M059J (cell line): ENCODE measurements around the gene NFATC3. TPM values are rescaled to one million over a fixed set of nuclear protein-coding genes. Genes with fewer than 3 reads are reported as not detected.

Experiments
- DNase-seq: peaks from one replicate; pipeline ENCODE4 v3.0.0-alpha.2; 2012; ENCODE audit warnings: low read depth
- total RNA-seq: library from RNA; depleted of rRNA; stranded (reverse); fragments of >200 nt; shearing (Covaris generic); gene quantifications from 2 replicates; pipeline ENCODE4 v1.2.3, GENCODE V29; 2014; rRNA removed

NFATC3 gene
- total RNA-seq, 1 experiment from 2014 or later: 31.9 TPM

DNA sequence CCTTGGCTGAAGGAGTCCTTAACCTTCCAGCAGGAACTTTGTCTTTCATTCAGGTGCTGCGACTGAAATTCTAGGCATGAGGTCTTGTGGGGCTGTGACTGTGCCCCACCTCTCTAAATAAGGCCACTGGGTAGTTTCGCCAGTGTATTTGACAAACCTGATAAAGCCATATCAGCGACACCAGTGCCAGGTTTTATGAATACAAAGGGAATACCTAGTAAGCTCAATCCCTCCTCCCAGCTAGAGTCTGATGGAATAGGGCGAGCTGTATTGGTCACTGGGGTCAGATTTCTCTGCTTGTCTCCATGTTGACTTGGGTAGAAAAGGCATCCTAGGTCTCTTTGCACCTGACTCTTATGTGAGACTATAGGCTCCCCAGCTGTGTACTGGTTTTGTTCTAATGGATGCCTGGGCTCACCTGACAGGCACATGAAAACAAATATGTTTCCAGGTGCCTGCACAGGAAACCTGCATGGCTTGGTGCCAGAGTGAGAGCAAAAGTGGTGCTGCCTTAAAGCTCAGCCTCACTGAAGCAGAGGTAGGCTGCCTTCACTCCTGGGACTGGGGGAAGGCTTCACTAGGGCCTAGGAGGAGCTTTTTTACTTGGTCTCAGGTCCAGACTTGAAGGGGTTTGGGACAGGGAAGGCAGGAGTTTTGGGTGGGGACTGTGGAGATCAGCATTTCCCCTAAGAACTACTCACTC is 187.5 kb downstream of the NFATC3 start:
- DNase-seq: no peak

DNA sequence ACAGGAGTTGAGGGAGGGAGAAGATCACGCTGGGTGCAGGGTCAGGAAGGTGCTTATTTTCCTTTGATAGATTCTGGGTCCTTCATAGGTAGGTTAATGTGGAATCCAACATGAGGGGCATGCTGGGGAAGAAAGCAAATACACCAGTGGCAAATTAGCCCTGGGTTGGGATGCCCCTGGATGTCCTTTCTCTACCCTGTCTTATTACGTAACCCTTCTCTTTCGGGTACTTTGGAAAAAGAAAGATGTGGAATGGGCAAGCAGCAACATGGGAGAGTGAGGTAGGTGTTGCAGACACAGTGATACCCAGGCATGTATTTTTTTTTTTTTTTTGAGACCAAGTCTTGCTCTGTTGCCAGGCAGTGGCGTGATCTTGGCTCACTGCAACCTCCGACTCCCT is 188.3 kb downstream of the NFATC3 start:
- DNase-seq: no peak

DNA sequence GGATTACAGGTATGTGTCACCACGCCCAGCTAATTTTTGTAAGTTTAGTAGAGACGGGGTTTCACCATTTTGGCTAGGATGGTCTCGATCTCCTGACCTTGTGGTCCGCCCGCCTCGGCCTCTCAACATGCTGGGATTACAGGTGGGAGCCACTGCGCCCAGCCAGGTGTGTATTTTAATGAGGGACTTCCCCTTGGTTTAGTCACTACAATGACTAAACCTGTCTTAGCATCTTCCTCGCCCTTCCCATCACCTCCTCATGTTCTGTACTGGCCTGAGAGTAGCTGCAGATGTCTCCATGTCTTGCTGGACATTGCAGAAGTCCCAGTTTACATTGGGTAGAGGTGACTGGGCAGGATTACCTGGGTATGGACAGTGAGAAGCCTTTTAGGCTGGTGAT is 188.7 kb downstream of the NFATC3 start:
- DNase-seq: no peak

DNA sequence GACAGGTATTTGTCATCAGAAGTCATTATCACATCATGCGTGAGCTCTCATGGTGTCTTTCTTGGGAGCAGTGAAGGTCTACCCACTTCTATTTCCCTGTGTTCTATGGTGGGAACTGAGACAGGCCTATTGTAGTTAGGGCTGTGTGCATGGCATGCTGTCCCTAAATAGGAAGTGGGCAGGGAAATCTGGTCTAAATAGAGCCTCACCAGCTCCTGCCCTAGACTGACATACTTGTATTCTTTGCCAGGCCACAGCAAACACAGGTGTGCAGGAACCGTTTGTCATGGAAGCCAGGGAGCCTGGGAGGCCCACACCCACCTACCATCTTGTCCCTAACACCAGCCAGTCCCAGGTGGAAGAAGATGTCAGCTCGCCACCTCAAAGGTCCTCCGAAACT is 189.3 kb downstream of the NFATC3 start:
- DNase-seq: no peak

DNA sequence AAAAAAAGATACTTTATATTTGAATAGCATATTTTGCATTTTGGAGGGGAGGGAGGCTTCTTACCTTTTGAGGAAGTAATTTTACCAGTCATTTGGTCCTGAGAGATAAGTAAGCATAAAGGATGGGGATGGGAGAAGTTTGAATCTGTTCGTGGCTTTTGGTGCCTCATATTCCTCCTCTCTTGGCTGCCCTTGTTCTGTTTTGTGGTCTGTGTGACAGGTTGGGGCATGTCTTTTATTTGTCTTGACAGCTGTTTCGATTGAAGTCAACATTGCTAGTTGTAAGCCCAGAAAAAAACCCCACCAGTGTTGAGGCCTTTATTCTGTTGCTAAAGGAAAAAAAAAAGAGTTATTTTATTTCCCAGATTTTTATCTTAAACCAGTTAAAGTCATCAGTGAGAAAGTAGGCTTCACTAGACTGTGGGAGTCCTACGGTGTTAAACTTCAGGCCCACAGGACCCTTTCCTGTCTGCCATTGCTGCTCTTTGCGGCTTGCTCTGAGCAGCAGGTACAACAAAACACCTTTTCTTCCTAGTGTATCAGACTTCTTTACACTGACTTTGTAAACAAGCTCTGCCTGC is 190.5 kb downstream of the NFATC3 start:
- no peak for DNase-seq

DNA sequence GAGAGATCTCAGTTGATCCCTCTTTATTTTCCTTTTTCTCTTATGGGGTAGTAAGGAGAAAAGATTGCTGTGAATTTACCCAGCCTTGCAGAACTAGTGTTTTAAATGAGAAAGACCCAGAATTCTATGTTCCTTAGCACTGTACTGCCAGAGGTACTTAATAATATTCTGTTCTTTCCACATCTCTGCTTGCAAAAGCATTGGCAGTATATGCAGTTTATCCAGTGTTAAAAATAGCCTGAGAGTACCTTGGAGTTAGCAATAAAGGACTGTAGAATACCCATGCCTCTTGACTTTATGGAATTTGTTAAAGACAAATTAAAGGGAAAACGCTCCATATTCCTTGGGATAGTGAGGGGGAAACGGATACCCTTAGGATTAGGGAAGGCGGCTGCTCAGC is 191.1 kb downstream of the NFATC3 start:
- DNase-seq: no peak

Other genes with a start within 250 kb of the NFATC3 start
- gene THAP11, start 243.1 kb upstream of the NFATC3 start, total RNA-seq: 41.0 and 45.2 TPM in 2 replicates
- gene NUTF2, start 238.4 kb upstream of the NFATC3 start, total RNA-seq: 296 and 347 TPM in 2 replicates
- gene CENPT, start 237.7 kb upstream of the NFATC3 start, total RNA-seq: 18.0 and 25.0 TPM in 2 replicates
- gene EDC4, start 212.3 kb upstream of the NFATC3 start, total RNA-seq: 38.9 and 66.1 TPM in 2 replicates
- gene NRN1L, start 200.5 kb upstream of the NFATC3 start, total RNA-seq: 0.42 TPM in 1 of 2 replicates, not detected in the other
- 6.1 and 8.2 TPM in 2 replicates for gene PSKH1, start 192.1 kb upstream of the NFATC3 start, total RNA-seq
- not detected in 2 replicates for gene CTRL, start 153.5 kb upstream of the NFATC3 start, total RNA-seq
- 53.8 and 63.5 TPM in 2 replicates for gene PSMB10, start 148.5 kb upstream of the NFATC3 start, total RNA-seq
- gene LCAT, start 141.2 kb upstream of the NFATC3 start, total RNA-seq: 4.6 and 5.2 TPM in 2 replicates
- gene SLC12A4, start 116.7 kb upstream of the NFATC3 start, total RNA-seq: 26.1 and 30.7 TPM in 2 replicates
- not detected in 2 replicates for gene DPEP3, start 104.9 kb upstream of the NFATC3 start, total RNA-seq
- not detected in 2 replicates for gene DPEP2, start 85.9 kb upstream of the NFATC3 start, total RNA-seq
- not detected in 2 replicates for gene DPEP2NB, start 69.5 kb upstream of the NFATC3 start, total RNA-seq
- gene DDX28, start 62.1 kb upstream of the NFATC3 start, total RNA-seq: 11.7 and 13.8 TPM in 2 replicates
- 10.7 and 20.6 TPM in 2 replicates for gene DUS2, start 62.1 kb upstream of the NFATC3 start, total RNA-seq
- not detected in 2 replicates for gene ESRP2, start 150.8 kb downstream of the NFATC3 start, total RNA-seq
- 26.2 and 36.6 TPM in 2 replicates for gene PLA2G15, start 160.0 kb downstream of the NFATC3 start, total RNA-seq
- gene SLC7A6, start 179.2 kb downstream of the NFATC3 start, total RNA-seq: 12.1 and 26.1 TPM in 2 replicates
- 11.5 and 13.2 TPM in 2 replicates for gene SLC7A6OS, start 225.6 kb downstream of the NFATC3 start, total RNA-seq
- gene PRMT7, start 225.6 kb downstream of the NFATC3 start, total RNA-seq: 34.4 and 44.2 TPM in 2 replicates